NCI-H510A (cell line): ENCODE measurements around the gene LUZP2.

ENCODE experiments used
- DNase-seq: peaks from one replicate; lab custom pipeline; 2025; lab: John Stamatoyannopoulos, UW

Gene LUZP2

GRCh38 chr11:24496736-24497725 lies at the start of gene LUZP2:
Gene LUZP2 (plus strand): TSS chr11:24497053.
- DNase-seq, result peak; percentile 11

DNA sequence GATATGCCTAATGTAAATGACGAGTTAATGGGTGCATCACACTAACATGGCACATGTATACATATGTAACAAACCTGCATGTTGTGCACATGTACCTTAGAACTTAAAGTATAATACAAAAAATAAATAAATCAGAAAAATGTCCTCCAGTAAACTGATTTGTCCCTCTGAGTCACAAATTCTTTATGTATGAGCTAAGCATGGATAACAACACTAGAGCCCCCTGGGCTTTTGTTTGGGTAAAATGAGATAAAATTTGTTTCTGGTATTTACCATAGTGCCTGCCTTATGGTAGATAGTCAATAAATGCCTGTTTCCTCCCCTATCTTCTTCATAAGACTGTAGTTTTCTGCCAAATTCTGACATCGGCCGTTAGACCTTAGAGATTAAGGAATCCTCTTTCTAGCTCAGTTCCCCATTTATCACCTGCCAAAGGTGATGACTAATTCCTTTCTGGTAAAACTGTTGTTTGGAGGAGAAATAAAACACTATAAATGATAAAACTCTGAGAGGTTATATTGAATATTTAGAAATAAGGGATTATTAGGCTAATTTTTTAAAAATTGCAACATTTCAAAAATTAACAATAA lies 43.6 kb upstream of the LUZP2 start:
- DNase-seq, result no peak

- DNase-seq, result peak; percentile 5
These were observed 38.9 kb upstream of the LUZP2 start for GRCh38 chr11:24457985-24458384.

DNA sequence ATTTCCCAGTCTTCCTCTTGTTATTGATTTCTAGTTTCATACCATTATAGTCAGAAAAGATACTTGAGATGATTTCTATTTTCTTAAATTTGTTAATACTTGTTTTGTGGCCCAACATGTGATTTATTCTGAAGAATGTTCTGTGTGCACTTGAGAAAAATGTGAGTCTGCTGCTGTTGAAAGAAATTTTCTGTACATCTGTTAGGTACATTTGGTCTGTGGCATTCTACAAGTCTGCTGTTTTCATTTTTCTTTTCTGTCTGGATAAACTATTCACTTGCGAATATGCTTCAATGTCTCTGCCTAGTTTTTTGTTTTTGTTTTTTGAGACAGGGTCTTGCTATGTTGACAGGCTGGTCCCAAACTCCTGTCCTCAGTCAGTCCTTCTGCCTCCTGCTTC lies 26.4 kb upstream of the LUZP2 start:
- no peak for DNase-seq

- DNase-seq, result no peak
These were observed 25.8 kb upstream of the LUZP2 start for GRCh38 chr11:24471084-24471483.

GRCh38 chr11:24478718-24479117 lies 18.1 kb upstream of the LUZP2 start:
- DNase-seq, result no peak

- DNase-seq, result no peak
These were observed 7.4 kb upstream of the LUZP2 start for GRCh38 chr11:24489477-24489876.

DNA sequence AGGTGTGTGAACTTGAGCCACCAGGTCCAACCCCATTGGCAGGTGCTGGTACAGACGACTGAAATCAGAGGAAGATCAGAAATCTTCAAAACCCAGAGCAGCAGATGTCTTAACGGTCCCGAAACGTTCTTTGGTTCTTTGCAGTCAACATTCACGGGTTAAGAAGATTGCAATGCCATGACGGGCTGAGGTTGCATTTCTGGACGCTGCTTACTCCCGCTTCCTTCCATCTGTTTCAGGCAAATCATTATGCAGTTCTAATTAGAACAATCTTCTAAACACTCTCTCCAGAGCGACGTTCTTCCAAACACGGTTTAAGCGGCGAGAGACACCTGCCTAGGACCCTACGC lies 492 bp upstream of the LUZP2 start:
- no peak for DNase-seq

DNA sequence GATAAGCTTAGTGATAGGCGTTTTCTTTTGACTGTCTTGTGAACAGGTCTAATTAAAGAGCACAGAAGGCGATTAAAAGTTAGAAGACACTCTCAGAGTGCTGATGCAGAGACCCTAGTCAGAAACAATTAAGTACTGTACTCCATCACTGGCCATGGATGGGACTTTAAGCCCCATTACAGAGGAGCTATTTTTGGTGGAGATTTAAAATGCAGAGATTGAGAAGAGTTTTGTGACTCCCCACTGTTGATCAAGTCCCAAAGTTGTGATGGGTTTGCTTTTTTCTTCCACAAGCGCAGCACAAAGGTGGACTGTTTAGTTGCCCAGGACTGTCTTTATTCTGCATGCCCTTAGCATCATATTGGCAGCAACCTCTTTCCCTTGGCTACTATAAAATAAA lies 978 bp downstream of the LUZP2 start:
- DNase-seq, result no peak

DNA sequence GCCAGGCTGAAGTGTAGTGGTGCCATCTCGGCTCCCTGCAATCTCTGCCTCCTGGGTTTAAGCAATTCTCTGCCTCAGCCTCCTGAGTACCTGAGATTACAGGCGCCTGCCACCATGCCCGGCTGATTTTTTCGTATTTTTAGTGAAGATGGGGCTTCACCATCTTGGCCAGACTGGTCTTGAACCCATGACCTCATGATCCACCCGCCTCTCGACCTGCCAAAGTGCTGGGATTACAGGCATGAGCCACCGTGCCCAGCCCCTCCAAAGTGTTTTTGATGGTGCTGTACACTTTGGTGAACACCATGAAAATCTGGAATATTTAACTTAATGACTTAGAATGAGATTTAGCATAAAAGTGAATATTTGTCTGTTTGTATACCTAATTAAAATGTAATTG lies 5.6 kb downstream of the LUZP2 start:
- no peak for DNase-seq

- no peak for DNase-seq
These were observed 12.3 kb downstream of the LUZP2 start for GRCh38 chr11:24509114-24509513.

DNA sequence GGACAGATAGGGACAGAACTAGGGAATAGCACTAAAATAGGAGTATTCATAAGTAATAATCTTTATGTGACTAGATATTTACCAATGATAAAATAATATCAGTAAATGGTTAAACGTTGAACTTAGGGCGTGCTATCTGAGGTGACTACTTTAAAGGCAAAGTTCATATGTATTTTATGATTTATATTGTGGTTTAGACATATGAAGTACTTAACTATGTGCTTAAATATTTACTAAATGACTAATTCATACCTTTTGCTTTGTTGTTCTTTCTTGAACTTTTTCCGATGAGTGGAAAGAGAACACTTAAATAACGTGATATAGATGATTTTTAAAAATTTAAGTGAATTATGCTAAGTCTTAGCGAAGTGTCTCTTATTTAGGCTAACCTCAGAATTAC lies 14.7 kb downstream of the LUZP2 start:
- DNase-seq, result no peak

DNA sequence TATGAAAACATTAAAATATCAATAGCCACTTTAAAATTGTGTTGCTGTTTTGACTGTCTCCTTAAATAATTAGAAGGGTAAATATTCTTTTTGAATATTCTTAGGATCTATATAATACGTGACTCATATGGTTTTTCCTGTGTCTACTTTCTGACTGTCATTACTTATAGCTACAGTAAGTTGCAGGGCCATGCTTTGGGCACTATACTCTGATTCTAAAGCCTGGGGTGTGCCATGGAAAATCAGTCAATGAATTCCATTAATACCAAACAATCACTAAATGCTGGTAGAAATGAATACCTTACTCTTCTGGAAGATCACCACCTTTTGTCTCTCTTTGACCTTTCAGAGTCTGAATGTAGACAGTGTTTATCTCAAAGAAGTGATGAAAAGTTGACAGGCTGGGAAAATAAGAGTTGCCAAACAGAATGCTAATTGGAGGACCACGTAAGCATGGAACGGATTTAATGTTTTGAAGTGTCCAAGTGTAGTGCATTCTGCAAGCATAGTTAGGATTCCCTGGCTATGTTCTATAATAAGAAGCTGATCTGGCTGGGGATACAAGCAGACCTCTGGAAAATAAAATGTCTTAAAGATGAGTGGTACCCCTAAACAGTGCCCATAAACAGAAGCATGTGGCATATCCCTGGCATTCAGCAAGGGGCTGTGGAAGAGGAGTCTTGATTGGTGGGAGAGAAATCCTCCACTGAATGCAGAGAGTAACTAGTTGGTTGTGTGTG lies 16.8 kb downstream of the LUZP2 start:
- DNase-seq, result no peak

- DNase-seq, result no peak
These were observed 17.4 kb downstream of the LUZP2 start for GRCh38 chr11:24514219-24514594.

GRCh38 chr11:24515632-24516031 lies 18.8 kb downstream of the LUZP2 start:
- DNase-seq, result no peak

DNA sequence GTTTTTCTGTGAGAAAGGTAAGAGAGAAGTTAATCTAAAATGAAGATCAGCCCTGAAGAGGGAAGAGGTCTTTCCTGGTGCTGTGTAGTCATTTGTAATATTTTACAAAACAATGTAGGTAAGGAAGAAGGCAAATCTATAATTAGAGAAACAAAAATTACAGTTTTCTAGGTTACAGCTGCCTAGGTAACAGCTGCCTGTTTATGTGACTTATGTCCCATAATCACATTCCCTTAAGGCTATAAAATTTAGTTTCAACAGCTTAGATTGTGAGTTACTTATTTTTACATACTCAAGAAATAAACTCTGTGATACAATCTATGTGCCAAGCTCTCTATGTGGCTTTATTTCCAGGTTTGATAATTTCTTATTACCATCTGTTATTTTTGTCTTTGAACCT lies 19.8 kb downstream of the LUZP2 start:
- DNase-seq, result no peak

GRCh38 chr11:24521601-24522000 lies 24.7 kb downstream of the LUZP2 start:
- DNase-seq, result no peak

DNA sequence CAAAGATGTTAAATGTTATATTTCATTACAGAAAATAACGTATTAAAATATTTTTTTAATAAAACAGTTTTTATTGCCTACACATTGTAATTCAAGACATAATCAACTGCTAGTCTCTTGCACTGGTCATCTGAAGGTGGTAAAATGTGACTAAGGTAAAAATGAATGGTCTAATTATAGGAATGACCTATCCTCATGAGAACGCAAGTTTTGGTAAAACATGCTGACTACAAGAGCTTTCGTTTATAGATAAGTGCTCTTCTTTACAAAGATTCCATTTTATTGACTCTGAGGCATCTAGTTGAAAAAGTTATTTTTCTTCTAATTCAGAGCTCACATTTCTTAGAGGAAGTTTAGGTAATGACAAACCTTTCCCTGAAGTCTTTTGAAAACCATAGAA lies 27.3 kb downstream of the LUZP2 start:
- DNase-seq, result no peak

DNA sequence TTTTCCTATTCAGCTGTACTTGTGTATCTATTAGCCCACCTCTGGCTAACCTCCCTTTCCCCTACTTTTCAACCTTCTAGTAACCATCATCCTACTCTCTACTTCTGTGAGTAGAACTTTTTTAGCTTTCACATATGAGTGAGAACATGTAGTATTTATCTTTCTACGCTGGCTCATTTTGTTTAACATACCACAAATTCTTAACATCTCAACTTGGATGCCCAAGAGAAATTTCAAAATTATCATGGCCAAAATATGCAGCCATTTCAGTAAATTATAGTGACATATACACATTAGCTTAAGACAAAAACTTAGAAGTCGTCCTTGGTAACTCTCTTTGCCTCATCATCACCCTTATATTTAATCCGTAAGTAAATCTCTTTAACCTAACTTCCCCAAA lies 34.7 kb downstream of the LUZP2 start:
- no peak for DNase-seq

- no peak for DNase-seq
These were observed 46.9 kb downstream of the LUZP2 start for GRCh38 chr11:24543771-24544170.

DNA sequence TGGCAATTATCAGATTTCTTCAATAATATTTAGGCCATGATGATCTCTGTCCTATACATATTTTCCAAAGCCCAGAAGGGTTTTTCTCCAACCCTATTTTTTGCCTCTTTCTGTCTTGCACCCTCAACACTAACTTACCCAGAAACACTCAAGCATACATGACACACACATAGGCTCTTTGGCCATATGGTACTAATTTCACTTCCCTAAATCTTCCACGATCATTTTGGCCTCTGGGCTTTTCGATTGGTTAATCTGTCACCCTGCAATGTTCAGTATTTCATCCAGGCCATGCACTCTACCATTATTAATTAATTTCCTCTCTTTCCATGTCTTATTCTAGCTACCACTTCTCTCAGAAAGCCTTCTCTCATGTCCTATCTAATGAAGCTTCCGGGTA lies 59.8 kb downstream of the LUZP2 start:
- no peak for DNase-seq

DNA sequence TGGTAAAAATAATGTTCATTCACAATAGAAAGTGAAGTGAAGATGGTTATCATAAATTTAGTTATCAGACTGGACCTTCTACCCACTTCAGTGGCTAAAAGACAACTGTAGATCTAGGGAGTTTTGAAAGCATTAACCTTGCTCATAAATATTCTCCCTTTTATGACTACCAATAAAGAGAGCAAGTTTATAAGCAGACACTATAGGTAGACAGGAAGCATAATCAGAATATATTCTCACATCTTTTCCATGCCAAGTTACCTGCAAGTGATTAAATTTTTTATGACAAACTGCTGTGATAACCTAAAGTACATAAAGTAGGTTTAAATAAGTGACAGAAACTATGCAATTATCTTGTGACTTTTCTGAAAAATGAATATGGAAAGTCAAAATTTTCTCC lies 62.5 kb downstream of the LUZP2 start:
- DNase-seq, result no peak

DNA sequence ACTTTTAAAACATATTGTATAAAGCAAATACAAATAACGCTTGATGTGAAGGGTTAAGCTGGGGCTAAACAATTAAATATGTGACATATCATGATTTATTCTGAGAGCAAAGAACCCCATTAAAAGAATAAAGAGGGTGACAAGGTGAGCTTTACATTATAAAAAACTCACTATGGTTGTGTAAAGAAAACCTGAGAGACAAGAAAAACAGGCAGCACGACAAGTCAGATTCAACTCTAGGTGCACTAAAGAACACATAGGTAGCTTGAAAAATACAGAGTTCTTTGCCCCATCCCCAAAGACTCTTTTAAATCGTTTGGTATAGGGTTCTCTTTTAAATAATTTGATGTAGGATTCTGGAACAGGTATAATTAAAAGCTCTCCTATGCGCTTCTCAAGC lies 63.5 kb downstream of the LUZP2 start:
- no peak for DNase-seq
